Osteocyte (in vitro differentiated cells): Measurements from ENCODE around the gene CLCN4. TPM values are rescaled to one million over a fixed set of nuclear protein-coding genes. Genes with fewer than 3 reads are reported as not detected.

Experiments used
- DNase-seq: peaks from one replicate; pipeline ENCODE4 v3.0.0; 2021; ENCODE audit warnings: mixed read lengths; ENCODE audit not compliant: unreplicated experiment; ENCODE audit errors: extremely low spot score
- H3K27ac Mint-ChIP-seq: one replicate; pipeline ENCODE4 v1.8.0; 2021; ENCODE audit warnings: mild to moderate bottlenecking, mixed read lengths; ENCODE audit not compliant: unreplicated experiment
- H3K27me3 Mint-ChIP-seq: one replicate; pipeline ENCODE4 v1.8.0; 2021; ENCODE audit warnings: mixed read lengths; ENCODE audit not compliant: unreplicated experiment
- H3K36me3 Mint-ChIP-seq: one replicate; pipeline ENCODE4 v1.8.0; 2021; ENCODE audit warnings: mixed read lengths; ENCODE audit not compliant: unreplicated experiment
- H3K4me1 Mint-ChIP-seq: one replicate; pipeline ENCODE4 v1.8.0; 2021; ENCODE audit warnings: mixed read lengths; ENCODE audit not compliant: unreplicated experiment
- H3K4me3 Mint-ChIP-seq: one replicate; pipeline ENCODE4 v1.8.0; 2021; ENCODE audit warnings: mild to moderate bottlenecking, moderate library complexity, mixed read lengths; ENCODE audit not compliant: unreplicated experiment
- H3K9me3 Mint-ChIP-seq: one replicate; pipeline ENCODE4 v1.8.0; 2021; ENCODE audit warnings: mixed read lengths; ENCODE audit not compliant: unreplicated experiment
- CTCF ChIP-seq: fragments of 200-600 bp; sonication (generic); IDR thresholded peaks from 2 replicates; pipeline ENCODE4 v1.5.0; 2021; ENCODE audit warnings: antibody characterized with exemption, mild to moderate bottlenecking, moderate library complexity
- total RNA-seq: library from RNA; stranded (reverse); gene quantifications from 2 replicates; pipeline ENCODE4 v1.2.1, GENCODE V29; 2021

The CLCN4 gene
- total RNA-seq, 1 donor from 2014 or later, result 2.3 TPM

DNA sequence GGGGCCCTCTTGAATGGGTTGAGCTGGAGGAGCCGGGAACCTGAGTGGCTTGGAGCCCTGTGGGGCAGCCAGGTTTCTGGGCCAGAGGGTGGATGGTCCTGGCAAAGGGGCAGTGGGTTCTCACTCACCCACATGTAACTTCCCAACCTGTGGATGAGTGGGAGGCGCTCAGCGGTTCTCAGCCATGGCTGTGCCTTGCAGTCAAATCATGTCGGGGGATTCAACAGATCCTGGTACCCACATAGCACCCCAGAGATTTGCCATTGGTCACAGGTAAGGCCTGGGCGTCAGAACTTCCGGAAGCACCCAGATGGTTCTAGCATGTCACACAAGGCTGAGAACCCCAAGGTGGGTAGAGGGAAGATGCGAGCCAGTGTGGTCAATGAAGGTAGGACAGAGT lies 21.9 kb upstream of the CLCN4 start:
- Mint-ChIP-seq H3K4me1 (no peaks in the 10 kb centered on the region), H3K27me3 (no peaks in the 10 kb centered on the region), H3K4me3 (no peak overlapping the region), H3K36me3 (peaks cover 21% of the 10 kb centered on the region), H3K9me3 (peaks cover 10% of the 10 kb centered on the region), H3K27ac (no peak overlapping the region)
- DNase-seq, result no peak
- TF ChIP-seq CTCF, result no peak

- Mint-ChIP-seq H3K4me1 (no peaks in the 10 kb centered on the region), H3K4me3 (no peak overlapping the region), H3K27me3 (no peaks in the 10 kb centered on the region), H3K27ac (no peak overlapping the region), H3K9me3 (peaks cover 10% of the 10 kb centered on the region), H3K36me3 (peaks cover 24% of the 10 kb centered on the region)
- TF ChIP-seq CTCF, result no peak
- DNase-seq, result no peak
These were observed 21.0 kb upstream of the CLCN4 start for GRCh38 chrX:10135561-10136399.

- Mint-ChIP-seq H3K36me3 (peaks cover 25% of the 10 kb centered on the region), H3K9me3 (peaks cover 9% of the 10 kb centered on the region), H3K27me3 (no peaks in the 10 kb centered on the region), H3K4me3 (no peak overlapping the region), H3K27ac (no peak overlapping the region), H3K4me1 (no peaks in the 10 kb centered on the region)
- no peak for DNase-seq
- TF ChIP-seq CTCF, result no peak
These were observed 18.0 kb upstream of the CLCN4 start for GRCh38 chrX:10138726-10139125.

GRCh38 chrX:10140264-10140663 lies 16.5 kb upstream of the CLCN4 start:
- no peak for DNase-seq
- no peaks in the 10 kb centered on the region for H3K4me1 Mint-ChIP-seq
- peaks cover 4% of the 10 kb centered on the region for H3K9me3 Mint-ChIP-seq
- no peak overlapping the region for H3K4me3 Mint-ChIP-seq
- no peak for TF ChIP-seq CTCF
- no peak overlapping the region for H3K27ac Mint-ChIP-seq
- H3K36me3 Mint-ChIP-seq, result peaks cover 25% of the 10 kb centered on the region
- no peaks in the 10 kb centered on the region for H3K27me3 Mint-ChIP-seq

DNA sequence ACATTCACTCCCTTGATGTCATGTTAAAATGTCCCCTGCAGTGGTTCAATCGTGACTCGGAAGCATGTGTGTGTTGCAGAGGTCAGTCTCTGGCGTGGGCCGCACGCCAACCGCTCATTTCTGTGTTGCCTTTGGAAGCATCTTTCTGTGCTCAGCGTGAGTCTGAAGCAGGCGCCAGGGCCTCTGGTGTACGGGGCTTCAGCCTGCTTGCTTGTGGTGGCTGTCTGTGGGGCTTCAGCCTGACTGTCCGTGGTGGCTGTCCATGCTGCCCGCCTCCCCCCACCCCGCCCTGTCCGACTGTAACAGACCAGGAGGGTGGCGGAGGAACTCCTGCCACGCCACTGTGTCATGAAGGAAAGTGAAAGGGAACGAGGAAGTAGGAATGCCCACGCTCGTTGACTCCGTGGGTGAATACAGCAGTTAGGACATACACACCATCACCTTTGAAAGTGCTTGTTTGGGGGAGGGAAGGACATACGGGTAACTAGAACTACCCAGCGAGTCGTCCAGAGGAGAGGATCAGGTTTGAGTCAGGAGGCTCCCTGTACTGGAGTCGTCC lies 14.7 kb upstream of the CLCN4 start:
- peaks cover 8% of the 10 kb centered on the region for H3K9me3 Mint-ChIP-seq
- no peak overlapping the region for H3K4me3 Mint-ChIP-seq
- no peak overlapping the region for H3K27ac Mint-ChIP-seq
- peaks cover 28% of the 10 kb centered on the region for H3K36me3 Mint-ChIP-seq
- H3K27me3 Mint-ChIP-seq, result no peaks in the 10 kb centered on the region
- no peak for DNase-seq
- no peak for TF ChIP-seq CTCF
- H3K4me1 Mint-ChIP-seq, result no peaks in the 10 kb centered on the region
